GM23248 (cell line): ENCODE data around the gene ZDHHC1. TPM values are rescaled to one million over a fixed set of nuclear protein-coding genes. Genes with fewer than 3 reads are reported as not detected.

Experiments used
- DNase-seq: peaks from one replicate; pipeline ENCODE4 v3.0.0-alpha.2; 2015
- H2AFZ ChIP-seq: fragments of 200-600 bp; sonication (generic); 2 replicates; pipeline ENCODE4 v1.6.1; 2016; ENCODE audit warnings: antibody characterized with exemption
- H3F3A ChIP-seq: fragments of 200-600 bp; sonication (generic); 2 replicates; pipeline ENCODE4 v1.6.1; 2016; ENCODE audit warnings: mild to moderate bottlenecking, antibody characterized with exemption, mixed run types; ENCODE audit not compliant: insufficient read depth
- H3K27ac ChIP-seq: fragments of 200-600 bp; sonication (generic); 2 replicates; pipeline ENCODE4 v1.5.1; 2016; ENCODE audit warnings: mild to moderate bottlenecking
- H3K27me3 ChIP-seq: fragments of 200-600 bp; sonication (generic); replicated peaks from 2 replicates; pipeline ENCODE4 v1.6.1; 2016; ENCODE audit warnings: mild to moderate bottlenecking; ENCODE audit not compliant: insufficient read depth
- H3K36me3 ChIP-seq: fragments of 200-600 bp; sonication (generic); 2 replicates; pipeline ENCODE4 v1.6.1; 2016; ENCODE audit warnings: low read depth, mild to moderate bottlenecking
- H3K4me1 ChIP-seq: fragments of 200-600 bp; sonication (generic); 2 replicates; pipeline ENCODE4 v1.6.1; 2016; ENCODE audit warnings: mild to moderate bottlenecking; ENCODE audit not compliant: insufficient read depth
- H3K4me2 ChIP-seq: fragments of 200-600 bp; sonication (generic); one replicate; pipeline ENCODE4 v1.6.1; 2016; ENCODE audit warnings: mild to moderate bottlenecking; ENCODE audit not compliant: unreplicated experiment
- H3K4me3 ChIP-seq: fragments of 200-600 bp; sonication (generic); 2 replicates; pipeline ENCODE4 v1.5.1; 2016; ENCODE audit warnings: mild to moderate bottlenecking
- H3K79me2 ChIP-seq: fragments of 200-600 bp; sonication (generic); 2 replicates; pipeline ENCODE4 v1.6.1; 2016; ENCODE audit warnings: mild to moderate bottlenecking; ENCODE audit not compliant: insufficient read depth
- H3K9ac ChIP-seq: fragments of 200-600 bp; sonication (generic); 2 replicates; pipeline ENCODE4 v1.6.1; 2016; ENCODE audit warnings: mild to moderate bottlenecking
- H3K9me2 ChIP-seq: fragments of 200-600 bp; sonication (generic); 2 replicates; pipeline ENCODE4 v1.6.1; 2016; ENCODE audit warnings: mixed run types, mild to moderate bottlenecking, moderate library complexity; ENCODE audit not compliant: insufficient read depth
- H3K9me3 ChIP-seq: fragments of 200-600 bp; sonication (generic); one replicate; pipeline ENCODE4 v1.6.1; 2017; ENCODE audit warnings: low read depth
- H4K20me1 ChIP-seq: fragments of 200-600 bp; sonication (generic); 2 replicates; pipeline ENCODE4 v1.6.0; 2016; ENCODE audit not compliant: insufficient read depth
- EZH2 ChIP-seq: fragments of 200-600 bp; sonication (generic); IDR thresholded peaks from 2 replicates; pipeline ENCODE4 v1.6.1; 2018; ENCODE audit warnings: antibody characterized with exemption, mild to moderate bottlenecking; ENCODE audit not compliant: insufficient read depth, poor library complexity, severe bottlenecking
- EZH2phosphoT487 ChIP-seq: fragments of 200-600 bp; sonication (generic); IDR thresholded peaks from 2 replicates; pipeline ENCODE4 v1.6.1; 2018; ENCODE audit warnings: antibody characterized with exemption, moderate library complexity, mild to moderate bottlenecking, low read depth; ENCODE audit not compliant: insufficient read depth
- WGBS, 2 experiments: methylation state at CpG; one replicate each; pipeline ENCODE4 v1.1.6; 2015 to 2017; ENCODE audit warnings: low lambda C conversion rate in 2 of 2, low coverage in 1 of 2; ENCODE audit errors: missing lambda C conversion rate in 2 of 2; 5-methylcytosine and 5-hydroxymethylcytosine counted together
- in situ Hi-C: fragments of 300-500 bp; cut with MboI; formaldehyde crosslinking; loops from 2 replicates; pipeline ENCODE4 v1.15.0; 2020
- polyA plus RNA-seq: library from polyadenylated mRNA; unstranded; fragments of >200 nt; fragmentation: Nextera tagmentation; extraction: Ambion mirVana; gene quantifications from 2 replicates; pipeline ENCODE4 v1.2.1, GENCODE V29; 2016
- total RNA-seq: library from RNA; depleted of rRNA; stranded (reverse); fragments of >200 nt; shearing (Covaris generic); gene quantifications from 2 replicates; pipeline ENCODE4 v1.2.3, GENCODE V29; 2014

ZDHHC1 gene
- total and polyA plus RNA-seq, 2 experiments from 2014 or later: 9.2 to 10.9 TPM

GRCh38 chr16:67423611-67424260 lies 7.5 kb upstream of the ZDHHC1 start:
- 51 to 53% methylated on average over 9 of the region's 9 CpGs for WGBS, 2 experiments
- Histone ChIP-seq H3K27ac (no peak overlapping the region), H3K79me2 (no peaks in the 10 kb centered on the region), H2AFZ (no peak overlapping the region), H3K9ac (no peak overlapping the region), H3F3A (no peaks in the 10 kb centered on the region), H3K27me3 (no peaks in the 10 kb centered on the region), H3K4me3 (no peak overlapping the region), H3K9me3 (no peaks in the 10 kb centered on the region), H3K9me2 (no peaks in the 10 kb centered on the region), H3K4me1 (no peaks in the 10 kb centered on the region), H3K4me2 (no peak overlapping the region), H4K20me1 (no peaks in the 10 kb centered on the region), H3K36me3 (no peaks in the 10 kb centered on the region)
- no peak for DNase-seq
- in situ Hi-C loops: no loop called here
- no peak for TF ChIP-seq EZH2phosphoT487
- TF ChIP-seq EZH2: no peak

GRCh38 chr16:67423015-67423414 lies 6.7 kb upstream of the ZDHHC1 start:
- Histone ChIP-seq H3K79me2 (no peaks in the 10 kb centered on the region), H4K20me1 (no peaks in the 10 kb centered on the region), H3K27me3 (no peaks in the 10 kb centered on the region), H3K36me3 (no peaks in the 10 kb centered on the region), H3K4me3 (no peak overlapping the region), H3F3A (no peaks in the 10 kb centered on the region), H3K4me2 (no peak overlapping the region), H3K4me1 (no peaks in the 10 kb centered on the region), H3K9ac (no peak overlapping the region), H3K27ac (no peak overlapping the region), H3K9me3 (no peaks in the 10 kb centered on the region), H3K9me2 (no peaks in the 10 kb centered on the region), H2AFZ (no peak overlapping the region)
- no peak for TF ChIP-seq EZH2
- no peak for TF ChIP-seq EZH2phosphoT487
- 93 to 95% methylated on average over 5 of the region's 5 CpGs for WGBS, 2 experiments
- DNase-seq: no peak
- in situ Hi-C loops: no loop called here

- Histone ChIP-seq H3K27me3 (no peaks in the 10 kb centered on the region), H3K4me1 (no peaks in the 10 kb centered on the region), H3K27ac (no peak overlapping the region), H4K20me1 (no peaks in the 10 kb centered on the region), H3K9me3 (no peaks in the 10 kb centered on the region), H2AFZ (no peak overlapping the region), H3F3A (no peaks in the 10 kb centered on the region), H3K4me2 (no peak overlapping the region), H3K9ac (no peak overlapping the region), H3K9me2 (no peaks in the 10 kb centered on the region), H3K79me2 (no peaks in the 10 kb centered on the region), H3K36me3 (no peaks in the 10 kb centered on the region), H3K4me3 (no peak overlapping the region)
- TF ChIP-seq EZH2: no peak
- TF ChIP-seq EZH2phosphoT487: no peak
- in situ Hi-C loops: no loop called here
- DNase-seq: no peak
- 79 to 80% methylated on average over 4 of the region's 4 CpGs for WGBS, 2 experiments
Observed at GRCh38 chr16:67421030-67421429, 4.8 kb upstream of the ZDHHC1 start.

- Histone ChIP-seq H3K4me3 (no peak overlapping the region), H3K4me2 (no peak overlapping the region), H3K27ac (no peak overlapping the region), H3K36me3 (no peaks in the 10 kb centered on the region), H3K9ac (no peak overlapping the region), H3K27me3 (no peaks in the 10 kb centered on the region), H4K20me1 (no peaks in the 10 kb centered on the region), H3K9me3 (no peaks in the 10 kb centered on the region), H2AFZ (no peak overlapping the region), H3K9me2 (no peaks in the 10 kb centered on the region), H3K79me2 (0 out of 2 replicates have a peak, but pooled peaks cover under 1% of the 10 kb centered on the region), H3K4me1 (peaks cover 6% of the 10 kb centered on the region; the same call in 1 of the 2 replicates), H3F3A (no peaks in the 10 kb centered on the region)
- 38 to 42% methylated on average over 3 of the region's 3 CpGs for WGBS, 2 experiments
- no peak for DNase-seq
- in situ Hi-C loops: no loop called here
- TF ChIP-seq EZH2 (no peak), EZH2phosphoT487 (no peak)
Observed at GRCh38 chr16:67419931-67420330, 3.7 kb upstream of the ZDHHC1 start.
